Adrenal gland (tissue), 12 donors: ENCODE measurements around the gene SALL3. TPM values are rescaled to one million over a fixed set of nuclear protein-coding genes. Genes with fewer than 3 reads are reported as not detected.

Experiments used
- DNase-seq, 7 donors: peaks; one replicate each; pipeline ENCODE4 v3.0.0-alpha.2; 2019 to 2020
- H3K27ac ChIP-seq, 5 donors: fragments of 200-600 bp; sonication (generic) in 4 of 5; 1 replicate in 3 of 5; 2 replicates in 2 of 5; pipeline versions ENCODE4 v1.5.1 to v1.8.0; 2016 to 2020; ENCODE audit warnings: mild to moderate bottlenecking in 1 of 5
- H3K27me3 ChIP-seq: fragments of 200-600 bp; 2 replicates; pipeline ENCODE4 v1.8.0; 2021
- H3K36me3 ChIP-seq, 2 donors: fragments of 200-600 bp; replicated peaks in 1 of 2; 1 replicate in 1 of 2; 2 replicates in 1 of 2; pipeline versions ENCODE4 v1.5.1 to v1.8.0; 2018 to 2022
- H3K4me1 ChIP-seq, 2 donors: fragments of 200-600 bp; replicated peaks in 1 of 2; 1 replicate in 1 of 2; 2 replicates in 1 of 2; pipeline versions ENCODE4 v1.5.1 to v1.8.0; 2018 to 2021
- H3K4me3 ChIP-seq, 4 donors: fragments of 200-600 bp; sonication (generic) in 3 of 4; one replicate each; pipeline ENCODE4 v1.5.1; 2016 to 2018
- H3K9me3 ChIP-seq, 3 donors: fragments of 200-600 bp; sonication (generic) in 1 of 3; replicated peaks in 1 of 3; 1 replicate in 2 of 3; 2 replicates in 1 of 3; pipeline versions ENCODE4 v1.5.1 to v1.8.0; 2016 to 2021
- CTCF ChIP-seq, 6 experiments: fragments of 450-650 bp in 4 of 6; fragments of 200-600 bp in 2 of 6; sonication (generic) in 1 of 6; IDR thresholded peaks; 1 replicate in 5 of 6; 2 replicates in 1 of 6; pipeline versions ENCODE4 v1.5.1 to v1.8.0; 2016 to 2021; ENCODE audit warnings: antibody characterized with exemption in 6 of 6, mild to moderate bottlenecking in 2 of 6, moderate library complexity in 1 of 6
- POLR2A ChIP-seq, 2 donors: fragments of 450-650 bp; IDR thresholded peaks; one replicate each; pipeline ENCODE4 v1.6.1; 2017; ENCODE audit warnings: antibody characterized with exemption in 2 of 2, mild to moderate bottlenecking in 2 of 2, moderate library complexity in 1 of 2
- WGBS, 4 donors: extraction: QIAGEN DNeasy Blood & Tissue Kit in 2 of 4; methylation state at CpG; one replicate each; pipeline versions ENCODE4 v1.1.5 to v1.1.7; 2013 to 2017; 5-methylcytosine and 5-hydroxymethylcytosine counted together
- intact Hi-C, 2 donors: fragments of 100-400 bp; cut with DNase I; formaldehyde crosslinking; loops; one replicate each; pipeline versions ENCODE4 v1.14.1 to v1.15.0; 2022 to 2023
- polyA plus RNA-seq, 3 donors: library from polyadenylated mRNA; stranded (reverse); fragments of 200-250 nt in 2 of 3; fragments of 350-450 nt in 1 of 3; fragmentation: Illumina TruSeq in 1 of 3; extraction: RNeasy Lipid Tissue Mini Kit (QIAGEN cat#74804) in 1 of 3; gene quantifications; one replicate each; pipeline ENCODE4 v1.2.3, GENCODE V29; 2013 to 2014
- total RNA-seq, 9 donors: library from RNA; depleted of rRNA in 4 of 9; stranded (reverse); fragments of >200 nt in 4 of 9; fragments of 120-200 nt in 1 of 9; fragmentation: NEBNext Ultra II Directional in 1 of 9; extraction: Animal tissue kit (Norgen Biotek cat#: 25700) in 1 of 9; gene quantifications; one replicate each; pipeline versions ENCODE4 v1.1.0 to v1.2.4, GENCODE V29; 2013 to 2023
- donor health status: healthy with polysubstance abuse.
- donor health status: Bipolar disorder and iron deficiency.
- donor health status: DM: yes; HTN: yes; CAD: no.
- donor health status: DM: no; HTN: no; CAD: no.
- donor health status: DM: no; HTN: no; CAD: no.
- donor health status: DM: yes; HTN: yes; CAD: no.

The SALL3 gene
- total and polyA plus RNA-seq, 12 donors = 0.11 TPM; not detected in 11

- WGBS, 4 donors = 82 to 91% (median 87%) methylated on average over 12 of the region's 12 CpGs
- intact Hi-C loops = no loop called here
- peaks cover 0 to 14% of the 10 kb centered on the region in 2 donors for H3K4me1 ChIP-seq
- no peak overlapping the region for H3K27ac ChIP-seq
- TF ChIP-seq POLR2A (IDR thresholded peaks at IDR 0.05) (no peak), CTCF (IDR thresholded peaks at IDR 0.05) (no peak)
- peaks cover 48% of the 10 kb centered on the region for H3K27me3 ChIP-seq
- no peaks in the 10 kb centered on the region for H3K36me3 ChIP-seq
- no peak overlapping the region for H3K4me3 ChIP-seq
- no peak for DNase-seq
- H3K9me3 ChIP-seq = no peaks in the 10 kb centered on the region
Measured at GRCh38 chr18:78970774-78971333, 8.8 kb upstream of the SALL3 start.

GRCh38 chr18:78971511-78972245 lies 7.9 kb upstream of the SALL3 start:
- no peak overlapping the region for H3K27ac ChIP-seq
- peaks cover 56% of the 10 kb centered on the region for H3K27me3 ChIP-seq
- WGBS, 4 donors = 69 to 76% (median 73%) methylated on average over 15 of the region's 15 CpGs
- no peaks in the 10 kb centered on the region for H3K36me3 ChIP-seq
- no peak overlapping the region for H3K4me3 ChIP-seq
- no peaks in the 10 kb centered on the region for H3K9me3 ChIP-seq
- no peak for TF ChIP-seq CTCF (IDR thresholded peaks at IDR 0.05)
- no peak for TF ChIP-seq POLR2A (IDR thresholded peaks at IDR 0.05)
- intact Hi-C loops = no loop called here
- peaks cover 0 to 14% of the 10 kb centered on the region in 2 donors for H3K4me1 ChIP-seq
- no peak for DNase-seq

- Histone ChIP-seq H3K27ac (no peak overlapping the region), H3K4me3 (no peak overlapping the region), H3K9me3 (no peaks in the 10 kb centered on the region), H3K36me3 (no peaks in the 10 kb centered on the region), H3K27me3 (peaks cover 64% of the 10 kb centered on the region), H3K4me1 (peaks cover 0 to 14% of the 10 kb centered on the region in 2 donors)
- intact Hi-C loops = no loop called here
- DNase-seq = no peak
- 54 to 60% (median 58%) methylated on average over 12 to 16 of the region's 16 CpGs for WGBS, 4 donors
- TF ChIP-seq POLR2A (IDR thresholded peaks at IDR 0.05) (no peak), CTCF (IDR thresholded peaks at IDR 0.05) (no peak)
Measured at GRCh38 chr18:78972385-78972918, 7.2 kb upstream of the SALL3 start.

- TF ChIP-seq CTCF (IDR thresholded peaks at IDR 0.05) (no peak), POLR2A (IDR thresholded peaks at IDR 0.05) (no peak)
- H3K4me1 ChIP-seq = peaks cover 0 to 14% of the 10 kb centered on the region in 2 donors
- H3K4me3 ChIP-seq = peak overlapping the region in 1 of 4 donors; percentile 19
- no peak overlapping the region for H3K27ac ChIP-seq
- no peak for DNase-seq
- H3K36me3 ChIP-seq = no peaks in the 10 kb centered on the region
- intact Hi-C loops = no loop called here
- 2 to 7% (median 5%) methylated on average over 19 to 31 of the region's 31 CpGs for WGBS, 4 donors
- peaks cover 68% of the 10 kb centered on the region for H3K27me3 ChIP-seq
- no peaks in the 10 kb centered on the region for H3K9me3 ChIP-seq
Measured at GRCh38 chr18:78972930-78973331, 6.7 kb upstream of the SALL3 start.
